Measurements from ENCODE around the gene USP15. TPM values are rescaled to one million over a fixed set of nuclear protein-coding genes. Genes with fewer than 3 reads are reported as not detected.
"Not testable (repeated sequence)": the region's sequence is repeated elsewhere in the genome, so short reads cannot be mapped to it uniquely, and the experiment has no call there.

The USP15 gene
- total and polyA plus RNA-seq, 2 donors (not counting 3 experiments of a cell fraction or from before 2014, with no cell fraction given), result 20.0 to 61.8 TPM

GRCh38 chr12:62448436-62448835, 188.2 kb downstream of the USP15 start:
- no TSS peak for BruUV-seq (replicated peaks)
- POLR2A ChIA-PET, result no interaction called here
- CTCF ChIA-PET, result interaction anchor here (1.5 to 3.4 kb wide), 3 partner anchors 10 to 365 kb away, joined by 3 to 19 read pairs (median 4); no protein-coding TSS in a partner anchor
- H3K36me3 ChIP-seq (ENCODE audit: control insufficient read depth in 2 of 2, extremely low read depth in 1 of 2, insufficient read depth in 2 of 2, low read length in 2 of 2), result no peaks in the 10 kb centered on the region
- FAIRE-seq, result no peak
- no peaks in the 10 kb centered on the region for H4K20me1 ChIP-seq (replicated peaks; ENCODE audit: control insufficient read depth, extremely low read depth, insufficient read depth, low read length)
- peaks cover 5 to 21% of the 10 kb centered on the region in 2 experiments for H3K27me3 ChIP-seq (ENCODE audit: control insufficient read depth in 2 of 2, insufficient read depth in 2 of 2, low read length in 2 of 2)
- H3K9me1 ChIP-seq (replicated peaks; ENCODE audit: control insufficient read depth, extremely low read depth, insufficient read depth, low read length), result no peaks in the 10 kb centered on the region
- no peak overlapping the region for H3K4me3 ChIP-seq (replicated peaks in 1 of 3; ENCODE audit: insufficient read depth in 1 of 3, low read depth in 1 of 3, low read length in 3 of 3)
- H3K9me3 ChIP-seq (replicated peaks; ENCODE audit: control insufficient read depth, insufficient read depth, low read length), result no peaks in the 10 kb centered on the region
- intact Hi-C loops (cut with micrococcal nuclease) (no loop called here), dilution Hi-C loops (cut with MboI; ENCODE audit: extremely low pct_ligation_motif_present, low sequenced_read_pairs) (no loop called here)
- DNase-seq (ENCODE audit: low read depth, low spot score), result no peak
- H3K79me2 ChIP-seq (ENCODE audit: control insufficient read depth, insufficient read depth, low read length), result no peaks in the 10 kb centered on the region
- no peak overlapping the region for H3K9ac ChIP-seq (replicated peaks; ENCODE audit: extremely low read depth, insufficient read depth, low read length)
- no peak overlapping the region for H2AFZ ChIP-seq (ENCODE audit: low read depth, low read length)
- H3K27ac ChIP-seq (ENCODE audit: insufficient read depth, low read depth, low read length), result no peak overlapping the region
- H3K4me2 ChIP-seq (ENCODE audit: insufficient read depth, low read length), result no peak overlapping the region
- TF ChIP-seq POLR2AphosphoS5 (IDR thresholded peaks at IDR 0.05; ENCODE audit: insufficient read depth, low read depth, low read length), result no peak
- no peak for TF ChIP-seq FOS (IDR thresholded peaks at IDR 0.05; ENCODE audit: borderline replicate concordance, insufficient read depth, low read length)
- TF ChIP-seq POLR2A (IDR thresholded peaks at IDR 0.05; ENCODE audit: low read depth, low read length), result no peak
- TF ChIP-seq JUN (IDR thresholded peaks at IDR 0.05; ENCODE audit: borderline replicate concordance, insufficient read depth, insufficient read length, low read depth), result no peak
- TF ChIP-seq GATA2 (IDR thresholded peaks at IDR 0.05; ENCODE audit: insufficient read depth, insufficient read length, low read depth, low read length), result no peak
- no peak for TF ChIP-seq MAX (IDR thresholded peaks at IDR 0.05; ENCODE audit: insufficient read depth, insufficient read length)
- TF ChIP-seq MYC (IDR thresholded peaks at IDR 0.05; ENCODE audit: low read depth, low read length), result no peak
- H3K4me1 ChIP-seq (ENCODE audit: control insufficient read depth, extremely low read depth, insufficient read depth, low read length), result no peaks in the 10 kb centered on the region

- H3K9me1 ChIP-seq (replicated peaks; ENCODE audit: control insufficient read depth, extremely low read depth, insufficient read depth, low read length); H3K4me2 ChIP-seq (ENCODE audit: insufficient read depth, low read length); POLR2A ChIA-PET; FAIRE-seq; H3K4me1 ChIP-seq (ENCODE audit: control insufficient read depth, extremely low read depth, insufficient read depth, low read length); H3K4me3 ChIP-seq (replicated peaks in 1 of 3; ENCODE audit: insufficient read depth in 1 of 3, low read depth in 1 of 3, low read length in 3 of 3); H4K20me1 ChIP-seq (replicated peaks; ENCODE audit: control insufficient read depth, extremely low read depth, insufficient read depth, low read length); H3K79me2 ChIP-seq (ENCODE audit: control insufficient read depth, insufficient read depth, low read length); H3K27ac ChIP-seq (ENCODE audit: insufficient read depth, low read depth, low read length); intact Hi-C loops (cut with micrococcal nuclease); BruUV-seq (replicated peaks); DNase-seq (ENCODE audit: low read depth, low spot score); H3K9ac ChIP-seq (replicated peaks; ENCODE audit: extremely low read depth, insufficient read depth, low read length); dilution Hi-C loops (cut with MboI; ENCODE audit: extremely low pct_ligation_motif_present, low sequenced_read_pairs); H3K9me3 ChIP-seq (replicated peaks; ENCODE audit: control insufficient read depth, insufficient read depth, low read length); H2AFZ ChIP-seq (ENCODE audit: low read depth, low read length); H3K36me3 ChIP-seq (ENCODE audit: control insufficient read depth in 2 of 2, extremely low read depth in 1 of 2, insufficient read depth in 2 of 2, low read length in 2 of 2): not testable (repeated sequence)
- H3K27me3 ChIP-seq (ENCODE audit: control insufficient read depth in 2 of 2, insufficient read depth in 2 of 2, low read length in 2 of 2), result peaks cover 5 to 22% of the 10 kb centered on the region in 2 experiments
- CTCF ChIA-PET, result interaction anchor here (1.3 kb wide), 1 partner anchor 17 kb away, joined by 3 read pairs; no protein-coding TSS in a partner anchor
Observed at GRCh38 chr12:62455429-62455828, 195.2 kb downstream of the USP15 start.

Measured in endothelial cell of umbilical vein (primary cell).